ENCODE measurements around the gene AUTS2.

The AUTS2 gene

GRCh38 chr7:69920797-69921196, 322.5 kb downstream of the AUTS2 start:
- no peak for TF ChIP-seq CTCF (IDR thresholded peaks at IDR 0.05; ENCODE audit: insufficient read depth, low read depth, low read length, missing control alignments)
- no peak for DNase-seq (ENCODE audit: low read depth)

GRCh38 chr7:69922026-69922803, 323.9 kb downstream of the AUTS2 start:
- no peak overlapping the region for H3K4me3 ChIP-seq (ENCODE audit: low read depth, low read length)
- TF ChIP-seq CTCF (IDR thresholded peaks at IDR 0.05; ENCODE audit: insufficient read depth, low read depth, low read length, missing control alignments), result no peak
- peak; percentile 80 for DNase-seq (ENCODE audit: low read depth)

More at GRCh38 chr7:69920797-69921196, 322.5 kb downstream of the AUTS2 start:
- no peak overlapping the region for H3K4me3 ChIP-seq (ENCODE audit: low read depth, low read length)

- DNase-seq (ENCODE audit: low read depth), result no peak
- no peak for TF ChIP-seq CTCF (IDR thresholded peaks at IDR 0.05; ENCODE audit: insufficient read depth, low read depth, low read length, missing control alignments)
- H3K4me3 ChIP-seq (ENCODE audit: low read depth, low read length), result no peak overlapping the region
Observed at GRCh38 chr7:69927461-69927860, 329.2 kb downstream of the AUTS2 start.

GRCh38 chr7:69928621-69929020, 330.3 kb downstream of the AUTS2 start:
- no peak for DNase-seq (ENCODE audit: low read depth)
- H3K4me3 ChIP-seq (ENCODE audit: low read depth, low read length), result no peak overlapping the region
- no peak for TF ChIP-seq CTCF (IDR thresholded peaks at IDR 0.05; ENCODE audit: insufficient read depth, low read depth, low read length, missing control alignments)

- TF ChIP-seq CTCF (IDR thresholded peaks at IDR 0.05; ENCODE audit: insufficient read depth, low read depth, low read length, missing control alignments), result no peak
- no peak for DNase-seq (ENCODE audit: low read depth)
- no peak overlapping the region for H3K4me3 ChIP-seq (ENCODE audit: low read depth, low read length)
Observed at GRCh38 chr7:69929622-69930021, 331.3 kb downstream of the AUTS2 start.

- DNase-seq (ENCODE audit: low read depth), result peak; percentile 55
- peak; percentile 55 for TF ChIP-seq CTCF (IDR thresholded peaks at IDR 0.05; ENCODE audit: insufficient read depth, low read depth, low read length, missing control alignments)
Observed at GRCh38 chr7:69932034-69932628, 333.9 kb downstream of the AUTS2 start.

More at GRCh38 chr7:69932034-69932628, 333.9 kb downstream of the AUTS2 start:
- no peak overlapping the region for H3K4me3 ChIP-seq (ENCODE audit: low read depth, low read length)
